Kidney (tissue), 14 donors: ENCODE results near the gene RAB40A. TPM values are rescaled to one million over a fixed set of nuclear protein-coding genes. Genes with fewer than 3 reads are reported as not detected.
A peak's percentile ranks its signal among the peaks of the same experiment; 100 is the strongest.
"Not testable (repeated sequence)": the region's sequence is repeated elsewhere in the genome, so short reads cannot be mapped to it uniquely, and the experiment has no call there.

Source experiments
- DNase-seq, 5 donors: peaks; one replicate each; pipeline ENCODE4 v3.0.0-alpha.2; 2013 to 2020
- FAIRE-seq: peaks from 2 replicates; lab custom pipeline; 2012; peaks lifted over from hg19 to GRCh38; lab: Jason Lieb, UNC
- H3K27ac ChIP-seq, 2 donors: one replicate each; pipeline ENCODE4 v1.7.0; 2013; ENCODE audit warnings: low read depth in 2 of 2, low read length in 2 of 2, inconsistent platforms in 1 of 2
- H3K27me3 ChIP-seq: one replicate; pipeline ENCODE4 v1.7.1; 2013; ENCODE audit warnings: low read length, inconsistent platforms; ENCODE audit not compliant: control insufficient read depth, insufficient read depth
- H3K36me3 ChIP-seq, 3 donors: one replicate each; pipeline versions ENCODE4 v1.7.0 to v1.7.1; 2013; ENCODE audit warnings: low read length in 3 of 3, control low read depth in 1 of 3, inconsistent platforms in 1 of 3; ENCODE audit not compliant: insufficient read depth in 3 of 3, control insufficient read depth in 2 of 3
- H3K4me1 ChIP-seq, 3 donors: one replicate each; pipeline versions ENCODE4 v1.7.0 to v1.7.1; 2013; ENCODE audit warnings: low read length in 3 of 3, inconsistent platforms in 1 of 3, low read depth in 1 of 3; ENCODE audit not compliant: control insufficient read depth in 2 of 3, insufficient read depth in 2 of 3
- H3K4me3 ChIP-seq, 3 donors: one replicate each; pipeline versions ENCODE4 v1.7.0 to v1.8.1; 2013; ENCODE audit warnings: low read length in 3 of 3, control low read depth in 1 of 3, inconsistent platforms in 1 of 3
- H3K9ac ChIP-seq, 3 donors: one replicate each; pipeline versions ENCODE4 v1.7.0 to v1.7.1; 2013; ENCODE audit warnings: low read length in 3 of 3, control low read depth in 1 of 3, inconsistent platforms in 1 of 3
- H3K9me3 ChIP-seq, 3 donors: one replicate each; pipeline versions ENCODE4 v1.7.0 to v1.7.1; 2013; ENCODE audit warnings: low read length in 3 of 3, control low read depth in 1 of 3, inconsistent platforms in 1 of 3; ENCODE audit not compliant: control insufficient read depth in 2 of 3, insufficient read depth in 1 of 3
- CTCF ChIP-seq: IDR thresholded peaks from 3 replicates; pipeline ENCODE4 v1.5.1; 2012; ENCODE audit warnings: mild to moderate bottlenecking, moderate library complexity, borderline replicate concordance; ENCODE audit not compliant: insufficient read depth; ENCODE audit errors: extremely low read depth
- intact Hi-C: fragments of 100-400 bp; cut with DNase I; formaldehyde crosslinking; loops from one replicate; pipeline ENCODE4 v1.11.1; 2022
- polyA plus RNA-seq: library from polyadenylated mRNA; stranded (reverse); fragments of 350-450 nt; fragmentation: Illumina TruSeq; extraction: RNeasy Lipid Tissue Mini Kit (QIAGEN cat#74804); gene quantifications from one replicate; pipeline ENCODE4 v1.2.3, GENCODE V29; 2014; ENCODE audit warnings: low read depth, low replicate concordance; ENCODE audit not compliant: insufficient read depth
- total RNA-seq: library from RNA; stranded (reverse); fragmentation: NEBNext Ultra II Directional; extraction: Animal tissue kit (Norgen Biotek cat#: 25700); gene quantifications from one replicate; pipeline ENCODE4 v1.2.1, GENCODE V29; 2021
- donor health status: control.
- donor health status: control.
- donor health status: control.
- donor health status: control.
- donor health status: control.
- donor health status: DM: yes; HTN: yes; CAD: no.
- donor health status: Normal renal cell carcinoma (clear cell type).

Gene RAB40A
- total and polyA plus RNA-seq, 2 donors from 2014 or later = 1.4 TPM; not detected in 1

- no peaks in the 10 kb centered on the region for H3K4me1 ChIP-seq
- H3K9ac ChIP-seq = no peak overlapping the region
- H3K4me3 ChIP-seq = no peak overlapping the region
- DNase-seq (no peak), FAIRE-seq (no peak)
- TF ChIP-seq CTCF = no peak
- no peaks in the 10 kb centered on the region for H3K9me3 ChIP-seq
- H3K27me3 ChIP-seq = no peaks in the 10 kb centered on the region
- intact Hi-C loops = no loop called here
- H3K27ac ChIP-seq = no peak overlapping the region
- no peaks in the 10 kb centered on the region for H3K36me3 ChIP-seq
These were observed 23.5 kb downstream of the RAB40A start for GRCh38 chrX:103495786-103496185.

- DNase-seq, H3K4me3 ChIP-seq, H3K9me3 ChIP-seq, H3K27ac ChIP-seq, FAIRE-seq, intact Hi-C loops, H3K27me3 ChIP-seq, H3K4me1 ChIP-seq, H3K9ac ChIP-seq, H3K36me3 ChIP-seq: not testable (repeated sequence)
These were observed 25.7 kb downstream of the RAB40A start for GRCh38 chrX:103493578-103493977.

GRCh38 chrX:103489733-103490132 lies 29.6 kb downstream of the RAB40A start:
- FAIRE-seq, intact Hi-C loops, H3K27ac ChIP-seq, H3K9me3 ChIP-seq, H3K4me3 ChIP-seq, H3K27me3 ChIP-seq, H3K4me1 ChIP-seq, H3K36me3 ChIP-seq, H3K9ac ChIP-seq: not testable (repeated sequence)
- peak in 4 of 5 donors; percentile 40 to 51 (median 44) for DNase-seq
- peak; percentile 16 for TF ChIP-seq CTCF

- DNase-seq (no peak), FAIRE-seq (peak; percentile 99)
- H3K27ac ChIP-seq = no peak overlapping the region
- H3K9me3 ChIP-seq = no peaks in the 10 kb centered on the region
- no peaks in the 10 kb centered on the region for H3K27me3 ChIP-seq
- TF ChIP-seq CTCF = no peak
- intact Hi-C loops = no loop called here
- no peaks in the 10 kb centered on the region for H3K4me1 ChIP-seq
- no peak overlapping the region for H3K4me3 ChIP-seq
- H3K9ac ChIP-seq = no peak overlapping the region
- no peaks in the 10 kb centered on the region for H3K36me3 ChIP-seq
These were observed 30.5 kb downstream of the RAB40A start for GRCh38 chrX:103488794-103489193.
